H1 (cell line): ENCODE measurements around the gene TNFRSF18. TPM values are rescaled to one million over a fixed set of nuclear protein-coding genes. Genes with fewer than 3 reads are reported as not detected.

Experiments used
- CTCF ChIA-PET: fragments of 300-600 bp; sonication (Branson Sonifier 250); formaldehyde crosslinking; loops from one replicate; lab custom pipeline; 2021; ENCODE audit not compliant: partially characterized antibody; lab: Charles Lee
- POLR2A ChIA-PET: fragments of 300-600 bp; sonication (Branson Sonifier 250); formaldehyde crosslinking; loops from one replicate; lab custom pipeline; 2021; ENCODE audit warnings: inconsistent platforms; ENCODE audit not compliant: partially characterized antibody; lab: Charles Lee
- DNase-seq, 2 experiments: peaks; one replicate each; pipeline versions ENCODE4 v3.0.0 to v3.0.0-alpha.2; 2010 to 2022; ENCODE audit warnings: low spot score in 2 of 2, low read depth in 1 of 2, mixed read lengths in 1 of 2
- FAIRE-seq: peaks from 2 replicates; lab custom pipeline; 2011; peaks lifted over from hg19 to GRCh38; lab: Jason Lieb, UNC
- H2AFZ ChIP-seq: 2 replicates; pipeline ENCODE4 v1.8.1; 2012; ENCODE audit warnings: low read length, inconsistent platforms
- H2AK5ac ChIP-seq: 2 replicates; pipeline ENCODE4 v1.6.1; 2013; ENCODE audit warnings: low read depth, low read length
- H2BK120ac ChIP-seq: replicated peaks from 2 replicates; pipeline ENCODE3; 2013; ENCODE audit warnings: low read depth, low read length, inconsistent platforms
- H2BK12ac ChIP-seq: 2 replicates; pipeline ENCODE4 v1.6.1; 2013; ENCODE audit warnings: low read depth, low read length
- H2BK15ac ChIP-seq: 2 replicates; pipeline ENCODE4 v1.6.1; 2013; ENCODE audit warnings: low read length
- H2BK20ac ChIP-seq: 2 replicates; pipeline ENCODE4 v1.6.1; 2013; ENCODE audit warnings: low read length
- H2BK5ac ChIP-seq: 2 replicates; pipeline ENCODE4 v1.6.1; 2013; ENCODE audit warnings: low read depth, low read length
- H3K14ac ChIP-seq: 2 replicates; pipeline ENCODE4 v1.6.1; 2013; ENCODE audit warnings: inconsistent platforms; ENCODE audit not compliant: insufficient read length
- H3K18ac ChIP-seq: 2 replicates; pipeline ENCODE4 v1.6.1; 2013; ENCODE audit warnings: low read length; ENCODE audit errors: extremely low read depth
- H3K23ac ChIP-seq: 2 replicates; pipeline ENCODE4 v1.6.1; 2013; ENCODE audit warnings: inconsistent platforms; ENCODE audit not compliant: insufficient read length
- H3K23me2 ChIP-seq: 2 replicates; pipeline ENCODE4 v1.6.1; 2013; ENCODE audit warnings: low read depth, low read length
- H3K27ac ChIP-seq: 2 replicates; pipeline ENCODE4 v1.6.1; 2011; ENCODE audit warnings: low read depth, low read length, inconsistent platforms
- H3K27me3 ChIP-seq, 4 experiments: replicated peaks in 1 of 4; 1 replicate in 1 of 4; 2 replicates in 3 of 4; pipeline versions ENCODE4 v1.6.1 to v1.8.1; 2011 to 2013; ENCODE audit warnings: low read length in 3 of 4, mild to moderate bottlenecking in 3 of 4, inconsistent platforms in 2 of 4, mixed read lengths in 2 of 4, moderate library complexity in 1 of 4; ENCODE audit not compliant: control insufficient read depth in 3 of 4, insufficient read depth in 3 of 4; ENCODE audit errors: extremely low read depth in 1 of 4
- H3K36me3 ChIP-seq, 4 experiments: 2 replicates each; pipeline versions ENCODE4 v1.6.1 to v1.8.1; 2011 to 2013; ENCODE audit warnings: mild to moderate bottlenecking in 4 of 4, low read length in 3 of 4, moderate library complexity in 2 of 4, control low read depth in 1 of 4, inconsistent platforms in 1 of 4; ENCODE audit not compliant: insufficient read depth in 4 of 4, control insufficient read depth in 2 of 4
- H3K4ac ChIP-seq: replicated peaks from 2 replicates; pipeline ENCODE3; 2013; ENCODE audit warnings: low read length, low read depth, mixed read lengths, inconsistent platforms; ENCODE audit not compliant: insufficient read length
- H3K4me1 ChIP-seq, 4 experiments: replicated peaks in 1 of 4; 1 replicate in 1 of 4; 2 replicates in 3 of 4; pipeline versions ENCODE4 v1.6.1 to v1.8.1; 2011 to 2013; ENCODE audit warnings: low read length in 3 of 4, inconsistent platforms in 2 of 4, mixed read lengths in 1 of 4; ENCODE audit not compliant: insufficient read depth in 4 of 4, control insufficient read depth in 3 of 4
- H3K4me2 ChIP-seq, 2 experiments: 2 replicates each; pipeline versions ENCODE4 v1.6.1 to v1.8.1; 2011 to 2013; ENCODE audit warnings: low read depth in 2 of 2, low read length in 2 of 2, control low read depth in 1 of 2, inconsistent platforms in 1 of 2, mild to moderate bottlenecking in 1 of 2; ENCODE audit not compliant: insufficient read depth in 1 of 2
- H3K4me3 ChIP-seq, 4 experiments: fragments of 200-600, 300-600 bp in 1 of 4; sonication (generic), shearing (Covaris generic), sonication (Bioruptor Twin) in 1 of 4; 2 replicates each; pipeline versions ENCODE4 v1.5.1 to v1.8.1; 2011 to 2016; ENCODE audit warnings: low read length in 4 of 4, low read depth in 3 of 4, control low read depth in 2 of 4, inconsistent platforms in 2 of 4, mild to moderate bottlenecking in 2 of 4, mixed read lengths in 1 of 4, moderate library complexity in 1 of 4; ENCODE audit not compliant: insufficient read depth in 2 of 4; ENCODE audit errors: extremely low read depth in 1 of 4
- H3K56ac ChIP-seq: replicated peaks from 2 replicates; pipeline ENCODE3; 2013; ENCODE audit warnings: low read depth, mild to moderate bottlenecking, mixed read lengths, low read length, inconsistent platforms; ENCODE audit not compliant: insufficient read length
- H3K79me1 ChIP-seq: 2 replicates; pipeline ENCODE4 v1.6.1; 2013; ENCODE audit warnings: low read depth, low read length, control low read depth
- H3K79me2 ChIP-seq, 2 experiments: 2 replicates each; pipeline versions ENCODE4 v1.6.1 to v1.8.1; 2012 to 2013; ENCODE audit warnings: low read length in 2 of 2, mild to moderate bottlenecking in 2 of 2, inconsistent platforms in 1 of 2; ENCODE audit not compliant: insufficient read depth in 2 of 2, control insufficient read depth in 1 of 2
- H3K9ac ChIP-seq, 4 experiments: replicated peaks in 1 of 4; 1 replicate in 1 of 4; 2 replicates in 3 of 4; pipeline versions ENCODE4 v1.6.1 to v1.8.1; 2011 to 2013; ENCODE audit warnings: low read depth in 3 of 4, low read length in 3 of 4, control low read depth in 2 of 4, mild to moderate bottlenecking in 2 of 4, moderate library complexity in 2 of 4, inconsistent platforms in 1 of 4; ENCODE audit errors: extremely low read depth in 1 of 4
- H3K9me3 ChIP-seq, 2 experiments: 2 replicates each; pipeline versions ENCODE4 v1.6.1 to v1.8.1; 2012 to 2013; ENCODE audit warnings: mild to moderate bottlenecking in 2 of 2, moderate library complexity in 2 of 2, control low read depth in 1 of 2, inconsistent platforms in 1 of 2, low read depth in 1 of 2, low read length in 1 of 2, mixed read lengths in 1 of 2; ENCODE audit not compliant: insufficient read depth in 2 of 2
- H4K20me1 ChIP-seq, 2 experiments: replicated peaks in 1 of 2; 2 replicates each; pipeline versions ENCODE3 to v1.8.1; 2011 to 2013; ENCODE audit warnings: inconsistent platforms in 2 of 2, low read length in 2 of 2, mild to moderate bottlenecking in 1 of 2; ENCODE audit not compliant: insufficient read depth in 2 of 2, control insufficient read depth in 1 of 2
- H4K5ac ChIP-seq: 2 replicates; pipeline ENCODE4 v1.6.1; 2013; ENCODE audit warnings: low read length, low read depth, mixed read lengths, inconsistent platforms; ENCODE audit not compliant: insufficient read length
- H4K8ac ChIP-seq: 2 replicates; pipeline ENCODE4 v1.8.0; 2013; ENCODE audit warnings: mild to moderate bottlenecking, moderate library complexity, low read length, inconsistent platforms; ENCODE audit not compliant: insufficient read depth; ENCODE audit errors: extremely low read depth
- H4K91ac ChIP-seq: replicated peaks from 2 replicates; pipeline ENCODE3; 2013; ENCODE audit warnings: low read length, mixed read lengths, inconsistent platforms; ENCODE audit not compliant: insufficient read length
- BCL11A ChIP-seq, 2 experiments: IDR thresholded peaks; one replicate each; pipeline ENCODE4 v1.6.1; 2011; ENCODE audit warnings: low read depth in 2 of 2, low read length in 2 of 2, mild to moderate bottlenecking in 2 of 2
- FOSL1 ChIP-seq: IDR thresholded peaks from 2 replicates; pipeline ENCODE4 v1.6.1; 2011; ENCODE audit warnings: mild to moderate bottlenecking, low read depth, low read length, moderate library complexity; ENCODE audit not compliant: insufficient read depth
- WGBS, 2 experiments: shearing (Covaris generic) in 1 of 2; methylation state at CpG; one replicate each; pipeline versions ENCODE4 v1.1.6 to v1.1.7; 2013 to 2015; ENCODE audit warnings: low lambda C conversion rate in 2 of 2, mixed read lengths in 2 of 2, inconsistent platforms in 1 of 2, low coverage in 1 of 2, missing lambda C conversion rate in 1 of 2; ENCODE audit not compliant: insufficient replicate concordance in 2 of 2, insufficient coverage in 1 of 2, insufficient read length in 1 of 2; ENCODE audit errors: extremely low coverage in 1 of 2, missing lambda C conversion rate in 1 of 2; 5-methylcytosine and 5-hydroxymethylcytosine counted together
- polyA plus RNA-seq, 7 experiments: library from polyadenylated mRNA; depleted of rRNA in 3 of 7; stranded (reverse) in 5 of 7; unstranded in 2 of 7; fragments of >200 nt in 5 of 7; fragments of 200-250 nt in 2 of 7; gene quantifications; 1 replicate in 5 of 7; 2 replicates in 1 of 7; 4 replicates in 1 of 7; pipeline versions ENCODE4 v1.2.1 to v1.2.3, GENCODE V29; 2011 to 2013; ENCODE audit warnings: missing spikeins in 2 of 7, mixed read lengths in 2 of 7
- total RNA-seq: library from RNA; stranded (reverse); fragmentation: NEBNext Ultra II Directional; extraction: Animal tissue kit (Norgen Biotek cat#: 25700); gene quantifications from 2 replicates; pipeline ENCODE4 v1.2.1, GENCODE V29; 2021

The TNFRSF18 gene
- total and polyA plus RNA-seq, 2 of the 8 experiments (the other 6 are each of a cell fraction or from before 2014, with no cell fraction given) = 1.5 to 2.5 TPM

GRCh38 chr1:1254667-1254998 lies 48.2 kb upstream of the TNFRSF18 start:
- no peak overlapping the region for H3K23ac ChIP-seq
- no peak overlapping the region for H2BK12ac ChIP-seq
- H3K56ac ChIP-seq = no peak overlapping the region
- H3K4me1 ChIP-seq = peaks cover 0 to 14% (median 8%) of the 10 kb centered on the region in 4 experiments; a peak in 6 of 7 replicates
- DNase-seq (no peak), FAIRE-seq (no peak)
- H2BK120ac ChIP-seq = no peak overlapping the region
- no peak overlapping the region for H3K27ac ChIP-seq
- no peak overlapping the region for H2BK5ac ChIP-seq
- H3K14ac ChIP-seq = no peak overlapping the region
- no peak overlapping the region for H4K91ac ChIP-seq
- peaks cover 0 to 5% of the 10 kb centered on the region in 2 experiments; a peak in 1 of 4 replicates for H3K79me2 ChIP-seq
- H3K4me3 ChIP-seq = no peak overlapping the region
- H2BK20ac ChIP-seq = no peak overlapping the region
- H4K5ac ChIP-seq = no peak overlapping the region
- no peak overlapping the region for H2BK15ac ChIP-seq
- H3K18ac ChIP-seq = no peak overlapping the region
- H3K23me2 ChIP-seq = no peaks in the 10 kb centered on the region
- H4K8ac ChIP-seq = peak overlapping the region; percentile 68; the same call in 1 of the 2 replicates
- no peaks in the 10 kb centered on the region for H3K9me3 ChIP-seq
- WGBS, 2 experiments = 95% methylated on average over 21 of the region's 21 CpGs; no CpG with 5 or more reads in 1 of the 2 experiments
- H2AFZ ChIP-seq = no peak overlapping the region
- peaks cover 4 to 17% of the 10 kb centered on the region in 2 experiments for H4K20me1 ChIP-seq
- no peak overlapping the region for H3K9ac ChIP-seq
- H3K27me3 ChIP-seq = no peaks in the 10 kb centered on the region
- H3K4ac ChIP-seq = no peak overlapping the region
- H3K36me3 ChIP-seq = peaks cover 0 to 32% (median 17%) of the 10 kb centered on the region in 4 experiments; a peak in 7 of 8 replicates
- H3K4me2 ChIP-seq = no peak overlapping the region
- H3K79me1 ChIP-seq = peaks cover 8% of the 10 kb centered on the region
- no peak for TF ChIP-seq FOSL1
- TF ChIP-seq BCL11A (IDR thresholded peaks at IDR 0.05; ENCODE audit: low read depth in 2 of 2, low read length in 2 of 2) = no peak
- TF ChIP-seq, all 59 proteins: peak for 0
- POLR2A ChIA-PET = no interaction called here
- CTCF ChIA-PET = interaction anchor here (0.7 to 1.7 kb wide), 6 partner anchors 9 to 133 kb away, joined by 3 to 7 read pairs (median 4); no protein-coding TSS in a partner anchor
- H2AK5ac ChIP-seq = no peak overlapping the region
